ENCODE measurements around the gene P2RY4.

Gene P2RY4

GRCh38 chrX:70241501-70241900 is 18.5 kb downstream of the P2RY4 start:
- Histone ChIP-seq H3K27me3 (replicated peaks) (no peaks in the 10 kb centered on the region), H3K36me3 (replicated peaks) (no peaks in the 10 kb centered on the region), H3K4me3 (ENCODE audit: low read depth, low read length) (no peak overlapping the region), H3K27ac (no peak overlapping the region)
- no peak for DNase-seq
- no peak for TF ChIP-seq CTCF (IDR thresholded peaks at IDR 0.05; ENCODE audit: low read depth, low read length, missing control alignments)
- in situ Hi-C loops (cut with HindIII; ENCODE audit: low pct_ligation_motif_present, low sequenced_read_pairs), result no loop called here

DNA sequence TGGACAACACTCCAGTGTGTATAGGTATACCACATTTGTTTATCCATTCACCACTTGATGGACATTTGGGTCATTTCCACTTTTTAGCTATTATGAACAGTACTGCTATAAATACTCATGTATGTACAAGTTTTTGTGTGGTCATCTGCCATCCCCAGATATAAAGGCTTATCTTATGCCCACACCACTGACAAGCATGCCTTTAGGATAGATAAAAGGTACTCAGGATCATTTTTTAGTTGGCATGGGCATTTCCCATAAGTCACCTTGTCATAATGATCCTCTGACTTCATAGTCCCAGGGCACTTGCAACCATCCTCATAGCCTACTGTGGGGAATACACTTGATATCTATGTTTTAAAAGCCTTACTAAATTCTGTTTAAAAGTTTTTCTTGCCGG is 19.3 kb downstream of the P2RY4 start:
- H3K36me3 ChIP-seq (replicated peaks), result no peaks in the 10 kb centered on the region
- no peak for TF ChIP-seq CTCF (IDR thresholded peaks at IDR 0.05; ENCODE audit: low read depth, low read length, missing control alignments)
- in situ Hi-C loops (cut with HindIII; ENCODE audit: low pct_ligation_motif_present, low sequenced_read_pairs), result no loop called here
- no peak overlapping the region for H3K27ac ChIP-seq
- no peaks in the 10 kb centered on the region for H3K27me3 ChIP-seq (replicated peaks)
- no peak overlapping the region for H3K4me3 ChIP-seq (ENCODE audit: low read depth, low read length)
- no peak for DNase-seq

DNA sequence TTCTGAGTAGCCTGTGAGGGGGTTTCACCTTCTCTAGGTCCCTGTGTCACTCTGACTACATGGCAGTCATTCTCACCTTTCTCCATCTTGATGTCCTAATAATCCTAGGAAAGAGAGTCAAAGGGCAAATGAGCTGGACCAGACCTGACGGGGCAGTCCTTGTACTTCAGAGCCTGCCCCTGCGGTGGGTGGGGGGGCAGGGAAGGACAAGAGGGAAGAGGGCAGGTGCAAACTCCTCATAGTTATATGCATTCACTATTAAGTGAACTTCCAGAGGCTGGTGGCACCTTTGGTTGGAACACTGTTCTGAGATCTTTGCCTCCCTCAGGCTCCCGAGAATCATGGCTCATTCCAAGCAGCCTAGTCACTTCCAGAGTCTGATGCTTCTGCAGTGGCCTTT is 25.6 kb downstream of the P2RY4 start, which contains the start of gene AWAT1:
AWAT1 (plus strand) TSS at position 301 of the 400 bp plus-strand sequence; CDS start at position 342, 41 bp downstream.
- H3K36me3 ChIP-seq (replicated peaks), result no peaks in the 10 kb centered on the region
- TF ChIP-seq CTCF (IDR thresholded peaks at IDR 0.05; ENCODE audit: low read depth, low read length, missing control alignments), result no peak
- H3K4me3 ChIP-seq (ENCODE audit: low read depth, low read length), result no peak within 1 kb of the TSS
- in situ Hi-C loops (cut with HindIII; ENCODE audit: low pct_ligation_motif_present, low sequenced_read_pairs), result no loop called here
- DNase-seq, result no peak
- H3K27me3 ChIP-seq (replicated peaks), result no peaks in the 10 kb centered on the region
- no peak within 1 kb of the TSS for H3K27ac ChIP-seq

DNA sequence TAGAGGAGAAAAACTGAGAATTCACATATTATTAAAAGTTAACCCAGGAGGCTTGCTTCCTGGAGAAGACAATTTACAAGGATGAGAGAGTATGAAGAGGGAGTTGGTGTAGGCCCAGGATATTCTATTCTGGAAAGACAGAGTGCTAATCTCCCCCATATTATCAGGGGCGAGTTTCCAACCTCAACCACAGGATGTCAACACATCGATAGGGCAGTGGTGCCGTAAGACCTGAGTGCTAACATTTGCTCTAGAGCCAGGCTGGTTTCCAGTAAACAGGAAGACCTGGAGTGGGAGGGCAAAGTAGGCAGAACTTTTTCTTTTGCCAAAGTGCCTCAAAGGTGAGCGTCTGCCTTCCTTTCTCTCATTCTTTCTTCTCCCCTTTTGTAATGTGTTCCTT is 28.3 kb downstream of the P2RY4 start:
- no peak for TF ChIP-seq CTCF (IDR thresholded peaks at IDR 0.05; ENCODE audit: low read depth, low read length, missing control alignments)
- Histone ChIP-seq H3K36me3 (replicated peaks) (no peaks in the 10 kb centered on the region), H3K4me3 (ENCODE audit: low read depth, low read length) (no peak overlapping the region), H3K27me3 (replicated peaks) (no peaks in the 10 kb centered on the region), H3K27ac (no peak overlapping the region)
- in situ Hi-C loops (cut with HindIII; ENCODE audit: low pct_ligation_motif_present, low sequenced_read_pairs), result no loop called here
- DNase-seq, result no peak

- no peak overlapping the region for H3K27ac ChIP-seq
- in situ Hi-C loops (cut with HindIII; ENCODE audit: low pct_ligation_motif_present, low sequenced_read_pairs), result no loop called here
- no peaks in the 10 kb centered on the region for H3K27me3 ChIP-seq (replicated peaks)
- TF ChIP-seq CTCF (IDR thresholded peaks at IDR 0.05; ENCODE audit: low read depth, low read length, missing control alignments), result no peak
- no peak overlapping the region for H3K4me3 ChIP-seq (ENCODE audit: low read depth, low read length)
- H3K36me3 ChIP-seq (replicated peaks), result no peaks in the 10 kb centered on the region
- no peak for DNase-seq
Observed at GRCh38 chrX:70226687-70227086, 33.3 kb downstream of the P2RY4 start.

- no peak overlapping the region for H3K4me3 ChIP-seq (ENCODE audit: low read depth, low read length)
- H3K27me3 ChIP-seq (replicated peaks), result no peaks in the 10 kb centered on the region
- no peaks in the 10 kb centered on the region for H3K36me3 ChIP-seq (replicated peaks)
- H3K27ac ChIP-seq, result no peak overlapping the region
- in situ Hi-C loops (cut with HindIII; ENCODE audit: low pct_ligation_motif_present, low sequenced_read_pairs), result no loop called here
- no peak for DNase-seq
- no peak for TF ChIP-seq CTCF (IDR thresholded peaks at IDR 0.05; ENCODE audit: low read depth, low read length, missing control alignments)
Observed at GRCh38 chrX:70226048-70226447, 34.0 kb downstream of the P2RY4 start.
